ENCODE results near the gene FAM184A.
A peak's percentile ranks its signal among the peaks of the same experiment; 100 is the strongest.

The FAM184A gene

DNA sequence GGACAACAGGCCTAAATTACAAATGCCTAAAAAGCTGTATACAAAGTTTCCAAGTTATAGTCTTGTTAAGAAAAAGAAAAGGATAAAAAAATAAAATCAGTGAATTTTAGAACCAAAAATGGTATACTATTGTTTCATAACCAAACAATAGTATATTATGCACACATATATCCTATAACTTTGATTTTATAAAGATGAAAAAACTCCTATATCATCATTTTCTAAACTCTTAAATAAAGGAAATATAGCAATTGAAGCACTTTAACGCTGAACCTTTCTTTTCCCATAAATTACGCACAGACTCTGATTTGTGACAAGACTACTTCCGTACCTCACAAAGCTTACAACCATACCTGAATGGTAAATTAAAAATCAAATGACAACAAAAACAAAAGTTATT, 107.6 kb downstream of the FAM184A start:
- no peak overlapping the region for H3K4me3 ChIP-seq (ENCODE audit: low read depth, low read length)

DNA sequence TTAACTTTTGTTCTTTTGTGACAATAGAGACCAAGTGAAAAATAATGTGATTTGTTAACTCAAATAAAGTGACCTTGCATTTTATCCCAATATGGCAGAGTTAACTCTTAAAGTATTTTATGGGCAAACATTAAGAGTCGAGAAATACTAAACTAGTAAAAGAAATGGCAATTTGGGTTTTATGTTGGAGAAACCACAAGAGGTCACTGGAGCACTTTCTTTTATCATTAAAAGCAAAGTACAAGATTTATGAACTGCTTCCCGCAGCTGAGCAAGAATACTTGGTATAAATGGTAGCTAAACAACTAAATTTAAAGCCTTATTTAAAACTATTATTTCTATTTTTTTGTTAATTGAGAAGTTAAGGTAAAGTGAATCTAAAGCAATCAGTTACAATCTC, 110.0 kb downstream of the FAM184A start:
- H3K4me3 ChIP-seq (ENCODE audit: low read depth, low read length), result no peak overlapping the region

DNA sequence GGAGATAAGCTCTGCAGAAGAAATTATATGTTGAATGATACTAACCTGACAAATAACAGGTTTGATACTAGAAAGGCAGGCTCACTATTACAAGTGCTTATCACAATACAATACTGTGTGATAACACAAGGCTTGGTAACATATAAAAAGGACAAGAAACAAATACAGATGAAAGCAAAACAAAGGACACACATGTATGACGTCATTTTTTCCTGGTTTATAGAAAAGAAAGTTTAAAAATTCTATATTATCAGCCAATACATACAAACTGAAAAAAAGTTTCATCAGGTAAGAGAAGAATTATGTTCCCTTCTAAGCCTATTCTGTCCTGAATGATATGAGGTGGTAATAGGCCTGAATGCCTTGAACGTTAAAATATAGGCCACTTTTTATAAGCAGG, 111.2 kb downstream of the FAM184A start:
- no peak overlapping the region for H3K4me3 ChIP-seq (ENCODE audit: low read depth, low read length)

DNA sequence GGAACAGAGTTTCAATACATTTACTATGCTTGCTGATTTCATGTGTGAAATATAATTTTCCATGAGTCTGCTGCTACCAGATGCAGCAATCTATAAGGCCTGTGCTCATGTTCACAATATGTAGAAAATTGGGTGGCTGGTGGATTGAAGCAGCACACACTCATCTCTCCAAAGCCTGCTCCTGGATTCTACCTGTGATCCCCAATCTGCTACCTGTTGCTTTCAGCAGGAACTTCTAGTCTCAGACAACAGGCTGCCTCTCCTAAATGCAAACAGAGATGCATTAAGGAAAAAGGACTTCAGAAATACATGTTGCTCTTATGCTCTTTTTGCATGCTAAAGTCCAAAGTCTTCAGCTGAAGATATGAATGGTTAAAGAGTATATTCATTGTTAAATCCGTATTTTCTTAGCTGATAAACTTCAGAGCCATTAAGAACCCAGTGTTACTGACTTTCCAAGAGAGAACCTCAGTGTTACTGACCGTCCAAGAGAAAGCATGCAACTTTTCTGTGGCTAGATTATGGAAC, 112.6 kb downstream of the FAM184A start:
- no peak overlapping the region for H3K4me3 ChIP-seq (ENCODE audit: low read depth, low read length)

DNA sequence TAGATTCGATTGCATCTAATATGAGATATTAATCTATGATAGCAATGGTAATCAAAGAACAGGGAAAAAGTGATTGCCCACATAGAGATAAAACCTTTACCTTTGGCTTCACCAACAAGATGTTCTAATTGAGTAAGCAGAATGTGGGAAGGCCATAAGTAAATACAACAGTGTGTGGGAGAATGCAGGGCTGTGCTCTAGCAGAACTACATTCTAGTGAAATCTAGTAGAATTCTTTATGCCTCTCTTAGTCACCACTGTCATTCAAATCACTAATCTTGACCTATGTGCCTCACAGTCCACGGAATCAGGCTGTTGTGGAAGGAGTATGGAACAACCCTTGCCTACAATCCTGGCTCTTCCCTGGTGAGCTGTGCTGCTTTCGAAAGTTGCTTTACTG, 113.1 kb downstream of the FAM184A start:
- no peak overlapping the region for H3K4me3 ChIP-seq (ENCODE audit: low read depth, low read length)

DNA sequence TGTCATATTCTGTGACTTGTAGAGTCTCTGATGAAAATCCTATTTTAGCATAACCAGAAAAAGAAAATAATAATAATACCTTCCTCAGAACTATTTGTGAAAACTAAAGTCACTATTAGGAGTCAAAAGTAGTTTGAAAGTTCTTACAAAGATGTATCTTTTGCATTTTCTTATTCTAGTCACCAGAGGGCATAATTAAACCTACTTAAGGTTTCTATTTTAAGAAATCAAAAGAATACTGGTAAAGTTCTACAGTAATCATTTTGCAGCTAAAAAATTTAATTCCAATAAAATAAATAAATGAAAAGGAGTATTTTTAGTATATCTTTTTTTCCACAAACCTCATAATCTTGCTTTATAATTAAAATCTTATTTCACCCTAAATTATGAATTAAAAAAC, 115.5 kb downstream of the FAM184A start:
- H3K4me3 ChIP-seq (ENCODE audit: low read depth, low read length), result no peak overlapping the region

DNA sequence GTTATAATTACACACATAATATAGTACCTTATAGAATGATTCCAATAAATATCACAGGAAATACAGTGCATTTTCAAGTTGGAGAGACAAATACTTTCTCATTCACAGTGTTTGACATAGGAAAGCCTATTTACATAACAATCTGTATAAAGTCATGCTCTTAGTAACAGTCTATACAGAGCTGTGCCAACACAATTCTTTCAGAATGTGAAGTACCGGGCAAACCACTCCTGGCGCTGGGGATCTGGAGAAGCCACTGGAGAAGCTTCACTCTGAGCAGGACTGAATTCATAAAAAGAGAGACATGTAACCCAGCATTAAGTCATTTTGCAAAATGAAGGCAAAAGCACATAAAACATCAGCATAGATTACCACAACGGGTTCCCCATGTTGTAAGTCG, 118.6 kb downstream of the FAM184A start:
- no peak overlapping the region for H3K4me3 ChIP-seq (ENCODE audit: low read depth, low read length)

DNA sequence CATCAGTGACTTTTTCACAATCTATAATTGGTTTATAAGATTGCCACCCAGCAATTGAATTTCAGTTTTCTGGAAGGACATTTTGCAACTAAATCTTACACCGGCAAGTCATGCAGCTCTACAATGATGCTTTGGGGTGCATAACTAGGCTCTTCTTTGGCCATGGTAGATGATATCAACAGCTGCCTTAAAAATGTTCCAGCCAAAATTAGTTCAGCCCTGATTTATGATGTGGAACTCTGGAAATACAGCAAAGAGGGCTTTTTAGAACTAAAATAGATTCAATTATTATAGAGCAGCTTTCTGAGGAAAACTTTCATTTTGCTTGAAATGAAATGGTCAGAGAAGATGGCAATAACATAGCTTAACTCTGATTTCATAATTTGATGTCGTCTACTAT, 125.1 kb downstream of the FAM184A start:
- H3K4me3 ChIP-seq (ENCODE audit: low read depth, low read length), result no peak overlapping the region

DNA sequence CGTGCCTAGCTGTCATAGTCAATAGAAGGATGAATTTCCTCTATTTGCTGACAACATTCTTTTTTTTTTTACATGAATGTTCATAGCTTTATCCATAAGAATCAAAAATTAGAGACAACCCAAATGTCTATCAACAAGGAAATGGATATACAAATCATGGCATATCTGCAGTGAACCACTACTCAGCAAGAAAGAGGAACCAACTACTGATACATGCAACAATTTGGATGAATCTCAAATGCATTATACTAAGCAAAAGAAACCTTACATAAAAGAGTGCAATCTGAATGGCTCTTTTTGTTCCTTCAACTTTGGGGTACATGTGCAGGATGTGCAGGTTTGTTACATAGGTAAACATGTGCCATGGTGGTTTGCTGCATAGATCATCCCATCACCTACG, 125.8 kb downstream of the FAM184A start:
- H3K4me3 ChIP-seq (ENCODE audit: low read depth, low read length), result no peak overlapping the region

DNA sequence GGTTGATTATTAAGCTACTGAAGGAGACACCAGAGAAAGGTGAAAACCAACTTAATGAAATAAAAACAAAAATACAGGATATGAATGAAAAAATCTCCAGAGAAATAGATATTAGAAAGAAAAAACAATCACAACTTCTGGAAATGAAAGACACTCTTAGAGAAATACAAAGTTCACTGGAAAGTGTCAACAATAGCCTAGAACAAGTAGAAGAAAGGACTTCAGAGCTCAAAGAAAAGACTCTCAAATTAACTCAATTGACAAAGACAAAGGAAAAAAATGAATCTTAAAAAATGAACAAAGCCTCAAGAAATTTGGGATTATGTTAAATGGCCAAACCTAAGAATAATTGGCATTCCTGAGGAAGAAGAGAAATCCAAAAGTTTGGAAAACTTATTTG, 133.2 kb downstream of the FAM184A start:
- H3K4me3 ChIP-seq (ENCODE audit: low read depth, low read length), result no peak overlapping the region

DNA sequence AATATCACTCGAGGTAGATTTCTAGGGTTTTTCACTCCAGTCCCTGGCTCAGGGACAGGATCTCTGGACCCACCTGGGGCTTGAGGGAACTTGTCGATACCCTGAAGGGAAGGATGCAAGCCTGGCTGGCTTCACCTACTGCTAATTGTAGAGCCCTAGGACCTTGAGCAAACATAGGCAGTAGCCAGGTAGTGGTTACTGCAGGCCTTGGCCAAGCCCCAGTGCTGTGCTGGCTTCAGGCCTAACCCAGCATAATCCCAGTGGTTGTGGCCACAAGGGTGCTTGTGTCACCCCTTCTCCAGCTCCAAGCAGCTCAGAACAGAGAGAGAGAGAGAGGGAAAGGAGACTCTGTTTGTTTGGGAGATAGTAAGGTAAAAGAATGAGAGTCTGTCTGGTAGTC, 137.7 kb downstream of the FAM184A start:
- no peak overlapping the region for H3K4me3 ChIP-seq (ENCODE audit: low read depth, low read length)

DNA sequence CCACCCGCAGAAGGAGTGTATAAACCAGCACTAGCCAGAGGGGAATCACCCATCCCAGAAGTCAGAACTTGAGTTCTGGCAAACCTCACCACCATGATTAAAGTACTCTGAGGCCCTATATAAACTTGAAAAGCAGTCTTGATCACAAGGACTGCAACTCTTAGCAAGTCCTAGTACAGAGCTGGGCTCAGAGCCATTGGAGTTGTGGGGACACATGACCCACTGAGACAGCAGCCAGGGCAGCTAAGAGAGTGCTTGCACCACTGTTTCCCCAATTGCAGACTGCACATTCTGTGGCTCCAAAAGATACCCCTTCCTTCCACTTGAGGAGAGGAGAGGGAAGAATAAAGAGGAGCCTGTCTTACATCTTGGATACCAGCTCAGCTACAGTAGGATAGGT, 138.8 kb downstream of the FAM184A start:
- no peak overlapping the region for H3K4me3 ChIP-seq (ENCODE audit: low read depth, low read length)

DNA sequence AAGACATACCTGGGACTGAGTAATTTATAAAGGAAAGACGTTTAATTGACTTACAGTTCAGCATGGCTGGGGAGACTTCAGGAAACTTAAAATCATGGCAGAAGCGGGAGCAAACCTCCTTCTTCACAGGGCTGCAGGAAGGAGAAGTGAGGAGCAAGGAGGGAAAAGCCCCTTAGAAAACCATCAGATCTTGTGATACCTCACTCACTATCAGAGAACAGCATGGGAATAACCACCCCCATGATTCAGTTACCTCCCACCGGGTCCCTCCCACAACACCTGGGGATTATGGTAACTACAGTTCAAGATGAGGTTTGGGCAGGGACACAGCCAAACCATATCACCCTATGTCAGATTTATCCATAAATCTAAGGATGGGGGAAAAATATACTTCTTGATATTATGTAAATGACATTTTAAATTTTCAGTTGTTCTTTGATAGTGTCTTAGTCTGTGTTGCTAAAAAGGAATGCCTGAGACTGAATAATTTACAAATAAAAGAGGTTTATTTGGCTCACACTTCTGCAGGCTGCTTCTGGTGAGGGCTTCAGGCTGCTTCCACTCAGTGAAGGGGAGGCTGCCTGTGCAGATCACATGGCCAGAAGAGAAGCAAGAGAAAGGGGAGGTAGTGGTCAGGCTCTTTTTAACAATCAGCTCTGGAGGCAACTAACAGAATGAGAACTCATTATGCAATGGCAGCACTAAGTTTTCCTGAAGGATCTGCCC, 142.3 kb downstream of the FAM184A start:
- no peak overlapping the region for H3K4me3 ChIP-seq (ENCODE audit: low read depth, low read length)

DNA sequence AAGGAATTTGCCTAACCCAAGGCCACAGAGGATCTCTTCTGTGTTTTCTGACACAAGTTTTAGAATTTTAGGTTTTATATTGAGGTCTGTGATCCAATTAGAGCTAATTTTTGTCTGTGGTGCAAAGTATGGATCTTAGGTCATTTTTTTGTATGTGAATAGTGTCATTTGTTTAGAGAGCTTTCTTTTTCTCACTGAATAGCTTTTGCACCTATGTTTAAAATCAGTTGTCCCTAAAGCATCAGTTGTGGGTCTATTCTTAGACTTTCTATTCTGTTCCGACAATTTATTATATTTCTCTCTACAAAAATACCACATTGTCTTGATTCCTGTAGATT, 143.2 kb downstream of the FAM184A start:
- H3K4me3 ChIP-seq (ENCODE audit: low read depth, low read length), result peak overlapping the region; percentile 83

DNA sequence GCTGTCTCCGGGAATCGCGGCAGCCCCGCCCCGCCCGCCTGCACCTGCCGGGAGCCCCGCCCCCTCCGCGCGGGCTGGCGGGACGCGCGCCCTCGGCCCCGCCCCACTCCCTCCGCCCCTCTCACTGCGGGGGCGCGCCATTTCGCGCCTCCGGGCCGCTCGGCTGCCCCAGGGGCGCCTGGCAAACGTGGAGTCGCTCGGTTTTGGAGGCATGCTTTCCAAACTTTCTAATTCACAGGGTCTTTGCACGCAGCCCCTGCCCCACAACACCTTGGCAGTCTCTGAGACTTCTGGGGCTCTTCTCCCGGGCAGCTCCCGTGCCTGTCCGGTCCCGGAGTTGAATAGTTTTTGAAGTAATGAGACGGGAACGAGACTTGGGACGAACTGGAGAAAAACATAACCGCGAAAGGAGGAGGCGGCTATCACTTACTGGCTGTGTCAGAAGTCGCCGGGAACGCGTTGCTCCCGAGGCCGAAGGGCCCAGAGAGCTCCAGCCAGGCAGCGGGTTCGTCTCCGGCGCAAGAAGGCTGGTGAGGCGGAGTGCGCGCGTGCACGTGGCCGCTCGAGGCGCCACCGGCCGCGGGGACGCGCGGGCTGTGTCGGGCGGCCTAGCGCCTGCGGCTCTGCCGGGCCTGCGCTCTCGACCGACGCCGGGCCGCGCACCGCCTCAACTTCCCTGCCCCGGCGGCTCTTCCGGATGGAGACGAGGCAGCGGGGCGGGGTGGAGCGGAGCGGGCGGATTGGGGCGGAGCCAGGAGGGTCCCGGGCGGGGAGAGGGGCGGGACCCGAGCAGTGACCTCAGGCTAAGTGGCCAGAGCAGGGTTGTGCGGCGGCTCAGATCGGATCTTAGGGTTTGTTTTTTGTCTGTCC, 143.8 kb downstream of the FAM184A start, which contains the start of gene MCM9:
MCM9 (minus strand) TSS at position 699 of the 870 bp plus-strand sequence. CDS start 3,436 bp downstream, outside the sequence.
- peak within 1 kb of the TSS; percentile 83 for H3K4me3 ChIP-seq (ENCODE audit: low read depth, low read length)

DNA sequence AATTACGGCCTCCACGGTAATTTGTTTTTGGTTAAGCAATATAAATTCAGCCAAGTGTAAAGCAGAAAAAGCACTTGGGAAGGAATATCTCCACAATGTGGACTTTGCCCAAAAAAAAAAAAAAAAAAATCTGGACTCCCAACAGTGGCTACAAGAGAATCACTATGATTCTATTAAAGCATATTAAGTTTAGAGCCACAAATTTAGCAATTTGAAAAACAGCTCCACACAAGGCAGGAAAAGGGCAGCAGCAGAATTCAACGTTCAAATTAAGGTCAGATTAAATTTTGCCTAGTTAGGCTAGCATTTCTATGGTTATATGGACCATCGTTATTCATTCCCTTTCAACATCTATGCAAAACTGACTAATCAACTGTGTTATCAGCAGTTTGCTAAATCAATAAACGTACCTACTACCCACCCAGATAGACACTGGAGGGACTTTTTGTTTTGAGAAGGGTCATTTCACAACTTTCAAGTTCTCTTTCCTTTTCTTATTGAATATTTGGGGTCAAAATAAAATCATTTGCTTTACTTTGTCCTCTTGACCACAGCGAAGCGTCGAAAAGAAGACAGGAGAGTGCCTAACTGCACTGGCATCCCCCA, 144.5 kb downstream of the FAM184A start:
- peak overlapping the region; percentile 30 for H3K4me3 ChIP-seq (ENCODE audit: low read depth, low read length)

DNA sequence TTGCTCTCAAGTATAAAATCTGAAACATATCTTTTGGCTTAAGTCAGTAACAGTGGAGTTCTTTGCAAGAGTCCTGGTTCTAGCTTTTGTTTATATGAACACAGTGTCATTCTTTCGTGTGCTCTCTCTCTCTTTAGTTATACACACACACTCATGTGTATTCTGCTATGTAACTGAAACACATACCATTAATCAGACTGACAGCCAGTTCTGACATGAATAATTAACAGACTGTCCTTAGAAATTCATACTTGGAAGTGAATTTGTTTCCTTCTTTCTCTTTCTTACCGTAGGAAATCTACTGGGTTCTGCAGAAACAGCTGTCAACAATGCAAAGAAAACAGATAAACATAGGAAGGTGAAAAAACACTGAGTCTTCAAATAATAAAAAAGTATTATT, 146.0 kb downstream of the FAM184A start:
- no peak overlapping the region for H3K4me3 ChIP-seq (ENCODE audit: low read depth, low read length)

DNA sequence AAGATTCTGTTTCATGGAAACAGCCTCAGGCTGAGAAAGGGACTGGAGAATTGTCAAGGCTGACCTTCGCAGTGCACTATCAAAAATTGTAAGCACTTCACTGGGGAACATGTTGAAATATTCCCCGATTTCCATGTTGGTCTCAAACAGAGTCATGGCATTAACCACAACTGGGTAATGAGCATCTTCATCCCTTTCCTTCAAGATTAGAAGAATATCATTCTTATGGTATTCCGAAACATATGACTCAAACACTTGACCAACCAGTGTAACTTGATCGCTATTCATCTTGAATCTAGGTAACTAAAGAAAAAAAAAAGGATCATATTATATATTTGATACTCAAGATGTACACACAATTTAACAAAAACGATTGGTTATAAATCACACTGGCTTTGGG, 147.0 kb downstream of the FAM184A start:
- H3K4me3 ChIP-seq (ENCODE audit: low read depth, low read length), result no peak overlapping the region

DNA sequence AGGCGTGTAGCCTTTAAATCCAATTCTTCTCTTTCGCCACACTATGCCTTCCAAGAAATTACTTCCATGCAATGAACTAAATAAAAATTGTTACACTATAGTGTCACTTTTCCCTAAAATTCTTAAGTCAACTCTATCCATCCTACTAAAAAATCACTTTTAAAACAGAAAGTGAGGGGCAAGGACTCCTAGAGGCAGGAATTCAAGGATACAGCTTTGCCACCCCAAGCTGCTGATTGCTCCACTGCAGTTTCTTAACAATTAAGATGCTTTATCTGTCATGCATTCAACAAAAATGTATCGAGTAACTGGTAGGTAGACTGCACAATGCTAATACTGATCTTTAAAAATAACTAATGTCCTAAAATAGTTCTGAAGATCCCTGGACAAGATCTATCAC, 147.8 kb downstream of the FAM184A start:
- no peak overlapping the region for H3K4me3 ChIP-seq (ENCODE audit: low read depth, low read length)

DNA sequence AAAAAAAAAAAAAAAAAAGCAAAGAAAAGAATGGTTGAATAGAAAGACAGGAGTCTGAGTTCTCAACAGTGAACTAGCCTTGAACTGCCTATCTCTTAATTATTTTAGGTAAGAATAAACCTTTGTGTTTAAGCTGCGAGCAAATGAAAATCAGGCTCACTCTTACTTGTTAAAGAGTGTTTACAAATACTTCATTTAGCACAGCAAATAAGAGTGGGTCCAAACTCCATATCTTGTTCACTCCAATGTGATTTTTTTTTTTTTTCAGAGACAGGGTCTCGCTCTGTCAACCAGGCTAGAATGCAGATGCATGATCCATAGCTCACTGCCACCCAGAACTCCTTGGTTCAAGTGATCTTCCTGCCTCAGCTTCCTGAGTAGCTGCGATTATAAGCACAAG, 155.4 kb downstream of the FAM184A start:
- no peak overlapping the region for H3K4me3 ChIP-seq (ENCODE audit: low read depth, low read length)

DNA sequence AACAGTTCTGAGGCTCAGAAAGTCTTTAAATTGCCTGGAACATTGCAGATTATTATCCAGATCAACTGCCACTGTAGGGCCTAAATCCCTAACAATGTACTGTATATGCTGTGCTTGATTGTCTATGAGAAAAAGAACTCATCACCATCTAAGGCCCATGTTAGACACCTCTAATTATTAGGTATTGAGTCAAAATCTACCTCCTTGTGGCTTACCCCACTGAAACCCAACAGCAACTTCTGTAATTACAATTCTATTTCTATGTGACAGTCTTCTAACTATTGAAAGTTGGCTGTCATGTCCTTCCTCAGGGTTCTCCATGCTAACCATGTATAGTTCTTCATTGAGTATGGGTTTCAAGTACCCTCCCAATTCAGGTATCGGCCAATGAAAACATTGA, 157.4 kb downstream of the FAM184A start:
- H3K4me3 ChIP-seq (ENCODE audit: low read depth, low read length), result no peak overlapping the region

DNA sequence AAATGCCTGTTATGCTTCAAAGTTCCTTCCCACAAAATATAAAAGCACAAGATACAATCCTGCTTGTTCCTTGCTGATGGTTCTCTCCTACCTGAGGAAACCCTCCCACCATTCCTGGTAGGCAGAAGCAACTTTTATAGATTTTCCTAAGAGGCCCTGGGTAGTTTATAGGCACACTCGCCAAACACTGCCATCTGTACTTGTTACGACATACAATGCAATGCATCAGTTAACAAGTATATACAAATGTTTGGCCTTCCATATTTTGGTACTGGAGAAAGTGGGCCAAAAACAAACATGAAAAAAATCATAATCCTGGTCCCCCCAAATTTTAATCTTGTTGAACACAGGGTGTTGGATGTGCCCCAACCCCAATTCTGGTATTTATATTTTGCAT, 160.1 kb downstream of the FAM184A start:
- H3K4me3 ChIP-seq (ENCODE audit: low read depth, low read length), result no peak overlapping the region

Data from iPS-11a (cell line).